Mesothelial cell of epicardium (in vitro differentiated cells): Measurements from ENCODE around the gene BMPR1B. TPM values are rescaled to one million over a fixed set of nuclear protein-coding genes. Genes with fewer than 3 reads are reported as not detected.

ENCODE experiments used
- DNase-seq, 2 experiments: peaks; one replicate each; pipeline ENCODE4 v3.0.0; 2021; ENCODE audit warnings: low spot score in 2 of 2; ENCODE audit not compliant: unreplicated experiment in 2 of 2
- H3K27ac Mint-ChIP-seq: 2 replicates; pipeline ENCODE4 v1.8.0; 2021; ENCODE audit warnings: mixed read lengths
- H3K27me3 Mint-ChIP-seq: 2 replicates; pipeline ENCODE4 v1.8.0; 2021; ENCODE audit warnings: low read depth, mixed read lengths
- H3K36me3 Mint-ChIP-seq: 2 replicates; pipeline ENCODE4 v1.8.0; 2021; ENCODE audit warnings: mixed read lengths
- H3K4me1 Mint-ChIP-seq: 2 replicates; pipeline ENCODE4 v1.8.0; 2021; ENCODE audit warnings: mixed read lengths
- H3K4me3 Mint-ChIP-seq: 2 replicates; pipeline ENCODE4 v1.8.0; 2021; ENCODE audit warnings: mild to moderate bottlenecking, moderate library complexity, mixed read lengths
- H3K9me3 Mint-ChIP-seq: 2 replicates; pipeline ENCODE4 v1.8.0; 2021; ENCODE audit warnings: mixed read lengths
- CTCF ChIP-seq: fragments of 200-600 bp; sonication (generic); IDR thresholded peaks from one replicate; pipeline ENCODE4 v1.5.0; 2021; ENCODE audit warnings: antibody characterized with exemption; ENCODE audit not compliant: unreplicated experiment
- total RNA-seq: library from RNA; stranded (reverse); gene quantifications from 3 replicates; pipeline ENCODE4 v1.2.1, GENCODE V29; 2021

The BMPR1B gene
- total RNA-seq, 1 donor from 2014 or later = 2.6 TPM

- Mint-ChIP-seq H3K36me3 (no peaks in the 10 kb centered on the region), H3K9me3 (peaks cover 12% of the 10 kb centered on the region), H3K27ac (no peak overlapping the region), H3K4me1 (peaks cover 3% of the 10 kb centered on the region), H3K27me3 (no peaks in the 10 kb centered on the region), H3K4me3 (no peak overlapping the region)
- TF ChIP-seq CTCF = no peak
- no peak for DNase-seq
Measured at GRCh38 chr4:94849901-94850300, 92.1 kb downstream of the BMPR1B start.

GRCh38 chr4:94852616-94853015 lies 94.9 kb downstream of the BMPR1B start:
- H3K4me1 Mint-ChIP-seq = peaks cover 10% of the 10 kb centered on the region

DNA sequence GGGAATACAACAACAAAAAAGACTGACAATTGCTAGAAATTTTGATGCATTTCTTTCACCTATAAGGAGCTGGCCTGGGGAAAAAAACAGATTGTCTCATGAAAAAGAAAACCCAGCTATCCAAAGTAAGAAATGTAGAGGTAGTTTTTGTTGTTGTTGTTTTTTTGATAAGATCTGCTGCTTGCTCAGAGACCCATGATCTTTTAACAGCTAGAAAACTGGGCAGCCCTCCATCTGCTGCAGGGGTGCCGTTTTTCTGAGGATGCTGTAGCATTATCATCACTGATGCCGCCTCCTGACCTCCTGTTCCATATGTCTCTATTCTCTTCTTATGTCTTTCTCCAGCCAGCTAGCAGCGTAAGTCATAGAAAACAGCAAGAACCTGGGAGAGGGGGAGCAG lies 98.3 kb downstream of the BMPR1B start:
- Mint-ChIP-seq H3K27ac (no peak overlapping the region), H3K4me3 (no peak overlapping the region), H3K36me3 (no peaks in the 10 kb centered on the region), H3K27me3 (no peaks in the 10 kb centered on the region), H3K4me1 (peaks cover 10% of the 10 kb centered on the region), H3K9me3 (no peaks in the 10 kb centered on the region)
- TF ChIP-seq CTCF = no peak
- no peak for DNase-seq

More at GRCh38 chr4:94852616-94853015, 94.9 kb downstream of the BMPR1B start:
- Mint-ChIP-seq H3K9me3 (no peaks in the 10 kb centered on the region), H3K27ac (no peak overlapping the region), H3K36me3 (no peaks in the 10 kb centered on the region), H3K4me3 (no peak overlapping the region), H3K27me3 (no peaks in the 10 kb centered on the region)
- DNase-seq = no peak
- TF ChIP-seq CTCF = no peak

DNA sequence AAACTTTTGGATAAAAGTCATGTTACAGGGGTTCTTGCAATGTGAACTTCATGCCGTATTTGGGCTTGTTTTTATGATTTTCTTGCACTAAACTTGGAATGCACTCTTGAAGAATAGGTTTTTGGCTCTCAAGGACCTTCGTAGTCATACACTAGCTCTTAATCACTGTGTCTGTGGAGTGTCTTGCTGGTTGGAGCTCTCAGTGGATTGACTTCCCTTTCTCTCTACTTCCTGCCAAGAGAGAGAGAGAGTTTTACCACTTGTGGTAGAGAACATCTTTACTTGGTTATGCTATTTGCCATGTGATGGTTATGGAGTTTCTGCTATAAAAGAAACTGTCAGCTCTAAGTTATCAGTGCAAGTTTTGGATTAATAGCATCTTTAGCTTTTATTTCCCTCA lies 112.4 kb downstream of the BMPR1B start:
- no peak overlapping the region for H3K27ac Mint-ChIP-seq

DNA sequence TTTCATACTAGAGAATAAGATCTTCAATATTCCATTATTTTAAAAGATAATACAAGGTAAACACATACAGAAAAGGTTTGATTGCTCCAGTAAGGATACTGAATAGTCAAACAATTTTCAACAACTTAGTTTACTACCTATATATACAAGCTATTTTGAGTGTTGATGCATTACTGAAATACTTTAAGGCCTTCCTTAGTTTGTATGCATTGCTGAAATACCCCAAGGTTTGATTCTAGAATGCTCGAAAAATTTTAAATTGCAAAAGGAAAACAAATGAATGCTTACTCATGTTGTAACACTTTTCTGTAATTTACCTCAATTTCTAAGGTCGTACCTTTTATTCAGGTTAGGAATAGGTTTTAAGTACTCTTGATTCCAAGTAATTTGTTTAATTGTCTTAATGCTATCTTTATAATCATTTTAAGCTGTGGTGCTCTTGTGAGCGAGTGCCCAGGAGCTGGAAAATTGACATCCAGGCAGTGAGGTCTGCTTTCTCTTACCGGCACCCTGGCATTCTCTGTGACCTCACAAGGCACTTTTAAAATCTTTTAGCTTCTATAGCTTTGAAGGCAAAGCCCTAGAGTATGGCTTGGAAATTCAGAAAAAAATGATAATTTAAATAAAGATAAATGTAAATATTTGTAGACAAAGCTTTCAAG lies 114.0 kb downstream of the BMPR1B start:
- Mint-ChIP-seq H3K36me3 (no peaks in the 10 kb centered on the region), H3K27ac (no peak overlapping the region), H3K27me3 (no peaks in the 10 kb centered on the region), H3K4me1 (peaks cover 4% of the 10 kb centered on the region), H3K9me3 (no peaks in the 10 kb centered on the region), H3K4me3 (no peak overlapping the region)
- TF ChIP-seq CTCF = no peak
- no peak for DNase-seq

More for the DNA sequence above, 112.4 kb downstream of the BMPR1B start:
- H3K36me3 Mint-ChIP-seq = no peaks in the 10 kb centered on the region
- H3K9me3 Mint-ChIP-seq = no peaks in the 10 kb centered on the region
- no peak overlapping the region for H3K4me3 Mint-ChIP-seq
- TF ChIP-seq CTCF = no peak
- no peak for DNase-seq
- H3K27me3 Mint-ChIP-seq = no peaks in the 10 kb centered on the region
- peaks cover 2% of the 10 kb centered on the region for H3K4me1 Mint-ChIP-seq
